Measurements from ENCODE around the gene SAMHD1. TPM values are rescaled to one million over a fixed set of nuclear protein-coding genes. Genes with fewer than 3 reads are reported as not detected.

The SAMHD1 gene
- total and polyA plus RNA-seq, 9 of the 15 experiments (the other 6 are each of a cell fraction or from before 2014, with no cell fraction given), result 6.8 to 20.4 (median 14.8) TPM

GRCh38 chr20:36873498-36874189 is 77.9 kb downstream of the SAMHD1 start (continued):
- TF ChIP-seq, protein P1, sequence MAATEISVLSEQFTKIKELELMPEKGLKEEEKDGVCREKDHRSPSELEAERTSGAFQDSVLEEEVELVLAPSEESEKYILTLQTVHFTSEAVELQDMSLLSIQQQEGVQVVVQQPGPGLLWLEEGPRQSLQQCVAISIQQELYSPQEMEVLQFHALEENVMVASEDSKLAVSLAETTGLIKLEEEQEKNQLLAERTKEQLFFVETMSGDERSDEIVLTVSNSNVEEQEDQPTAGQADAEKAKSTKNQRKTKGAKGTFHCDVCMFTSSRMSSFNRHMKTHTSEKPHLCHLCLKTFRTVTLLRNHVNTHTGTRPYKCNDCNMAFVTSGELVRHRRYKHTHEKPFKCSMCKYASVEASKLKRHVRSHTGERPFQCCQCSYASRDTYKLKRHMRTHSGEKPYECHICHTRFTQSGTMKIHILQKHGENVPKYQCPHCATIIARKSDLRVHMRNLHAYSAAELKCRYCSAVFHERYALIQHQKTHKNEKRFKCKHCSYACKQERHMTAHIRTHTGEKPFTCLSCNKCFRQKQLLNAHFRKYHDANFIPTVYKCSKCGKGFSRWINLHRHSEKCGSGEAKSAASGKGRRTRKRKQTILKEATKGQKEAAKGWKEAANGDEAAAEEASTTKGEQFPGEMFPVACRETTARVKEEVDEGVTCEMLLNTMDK (IDR thresholded peaks at IDR 0.05; ENCODE audit: borderline replicate concordance, insufficient read depth, low read depth, low read length, poor library complexity, severe bottlenecking), result no peak
- TF ChIP-seq PKNOX1 (IDR thresholded peaks at IDR 0.05), result peak; percentile 76
- TF ChIP-seq, protein P2, sequence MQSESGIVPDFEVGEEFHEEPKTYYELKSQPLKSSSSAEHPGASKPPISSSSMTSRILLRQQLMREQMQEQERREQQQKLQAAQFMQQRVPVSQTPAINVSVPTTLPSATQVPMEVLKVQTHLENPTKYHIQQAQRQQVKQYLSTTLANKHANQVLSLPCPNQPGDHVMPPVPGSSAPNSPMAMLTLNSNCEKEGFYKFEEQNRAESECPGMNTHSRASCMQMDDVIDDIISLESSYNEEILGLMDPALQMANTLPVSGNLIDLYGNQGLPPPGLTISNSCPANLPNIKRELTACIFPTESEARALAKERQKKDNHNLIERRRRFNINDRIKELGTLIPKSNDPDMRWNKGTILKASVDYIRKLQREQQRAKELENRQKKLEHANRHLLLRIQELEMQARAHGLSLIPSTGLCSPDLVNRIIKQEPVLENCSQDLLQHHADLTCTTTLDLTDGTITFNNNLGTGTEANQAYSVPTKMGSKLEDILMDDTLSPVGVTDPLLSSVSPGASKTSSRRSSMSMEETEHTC (IDR thresholded peaks at IDR 0.05), result peak; percentile 96
- no peak for TF ChIP-seq FOXA3 (CRISPR knock-in tag; conservative IDR thresholded peaks at IDR 0.05 in 1 of 2, IDR thresholded peaks at IDR 0.05 in 1 of 2)
- TF ChIP-seq, protein P3, sequence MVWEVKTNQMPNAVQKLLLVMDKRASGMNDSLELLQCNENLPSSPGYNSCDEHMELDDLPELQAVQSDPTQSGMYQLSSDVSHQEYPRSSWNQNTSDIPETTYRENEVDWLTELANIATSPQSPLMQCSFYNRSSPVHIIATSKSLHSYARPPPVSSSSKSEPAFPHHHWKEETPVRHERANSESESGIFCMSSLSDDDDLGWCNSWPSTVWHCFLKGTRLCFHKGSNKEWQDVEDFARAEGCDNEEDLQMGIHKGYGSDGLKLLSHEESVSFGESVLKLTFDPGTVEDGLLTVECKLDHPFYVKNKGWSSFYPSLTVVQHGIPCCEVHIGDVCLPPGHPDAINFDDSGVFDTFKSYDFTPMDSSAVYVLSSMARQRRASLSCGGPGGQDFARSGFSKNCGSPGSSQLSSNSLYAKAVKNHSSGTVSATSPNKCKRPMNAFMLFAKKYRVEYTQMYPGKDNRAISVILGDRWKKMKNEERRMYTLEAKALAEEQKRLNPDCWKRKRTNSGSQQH (CRISPR knock-in tag; IDR thresholded peaks at IDR 0.05), result no peak
- TF ChIP-seq SIN3A (IDR thresholded peaks at IDR 0.05; ENCODE audit: borderline replicate concordance in 2 of 2, control insufficient read depth in 1 of 2, low read depth in 2 of 2, low read length in 2 of 2), result no peak
- no peak for TF ChIP-seq L3MBTL2 (IDR thresholded peaks at IDR 0.05)
- no peak for TF ChIP-seq SMAD4 (CRISPR knock-in tag; conservative IDR thresholded peaks at IDR 0.05)
- TF ChIP-seq NCOR1 (IDR thresholded peaks at IDR 0.05), result 0 out of 2 replicates have a peak, but pooled peaks have one; percentile 28
- peak; percentile 78 for TF ChIP-seq BHLHE40 (IDR thresholded peaks at IDR 0.05; ENCODE audit: low read length)
- TF ChIP-seq ETV5 (CRISPR knock-in tag; IDR thresholded peaks at IDR 0.05; ENCODE audit: low read depth), result no peak
- no peak for TF ChIP-seq MXI1 (IDR thresholded peaks at IDR 0.05; ENCODE audit: low read depth, low read length)
- TF ChIP-seq ATF1 (CRISPR knock-in tag; IDR thresholded peaks at IDR 0.05), result no peak
- peak; percentile 39; the same call in 1 of the 2 replicates for TF ChIP-seq ATF1 (tag; IDR thresholded peaks at IDR 0.05)
- no peak for TF ChIP-seq ZNF707 (CRISPR knock-in tag; conservative IDR thresholded peaks at IDR 0.05)
- TF ChIP-seq SRSF9 (IDR thresholded peaks at IDR 0.05; ENCODE audit: borderline replicate concordance, low read depth, low read length), result no peak
- TF ChIP-seq ZBTB5 (IDR thresholded peaks at IDR 0.05), result no peak
- TF ChIP-seq HNRNPLL (IDR thresholded peaks at IDR 0.05; ENCODE audit: low read depth, low read length, poor library complexity, severe bottlenecking), result no peak

All from K562 (cell line).